22Rv1 (cell line): Measurements from ENCODE around the gene FOXA3.

Source experiments
- ZFX ChIP-seq: fragments of 450-650 bp; IDR thresholded peaks from 2 replicates; pipeline ENCODE4 v1.6.1; 2017; ENCODE audit warnings: antibody characterized with exemption, borderline replicate concordance
- TF ChIP-seq, protein P1 (sequence below): fragments of 450-650 bp; IDR thresholded peaks from 2 replicates; pipeline ENCODE4 v1.5.1; 2017; ENCODE audit warnings: mild to moderate bottlenecking

DNA sequence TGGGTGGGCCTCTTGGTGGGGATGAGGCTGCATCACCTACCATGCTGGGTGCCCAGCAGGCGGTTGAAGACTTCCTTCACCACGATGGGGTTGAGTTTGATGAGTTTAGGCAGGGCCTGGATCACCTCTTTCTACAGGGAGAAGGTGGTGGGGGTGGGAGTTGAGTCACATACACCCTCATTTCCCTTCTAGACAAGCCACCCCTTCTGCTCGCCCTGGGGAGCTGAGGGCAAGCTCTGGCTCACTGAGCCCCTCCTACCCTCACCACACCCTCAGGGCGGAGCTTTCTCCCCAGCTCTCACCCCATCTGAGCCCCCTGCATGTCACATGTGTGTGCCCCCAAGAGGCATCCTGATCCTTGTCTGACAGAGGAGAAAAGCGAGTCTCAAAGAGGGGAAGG, 41.4 kb upstream of the FOXA3 start:
- TF ChIP-seq, protein P1, sequence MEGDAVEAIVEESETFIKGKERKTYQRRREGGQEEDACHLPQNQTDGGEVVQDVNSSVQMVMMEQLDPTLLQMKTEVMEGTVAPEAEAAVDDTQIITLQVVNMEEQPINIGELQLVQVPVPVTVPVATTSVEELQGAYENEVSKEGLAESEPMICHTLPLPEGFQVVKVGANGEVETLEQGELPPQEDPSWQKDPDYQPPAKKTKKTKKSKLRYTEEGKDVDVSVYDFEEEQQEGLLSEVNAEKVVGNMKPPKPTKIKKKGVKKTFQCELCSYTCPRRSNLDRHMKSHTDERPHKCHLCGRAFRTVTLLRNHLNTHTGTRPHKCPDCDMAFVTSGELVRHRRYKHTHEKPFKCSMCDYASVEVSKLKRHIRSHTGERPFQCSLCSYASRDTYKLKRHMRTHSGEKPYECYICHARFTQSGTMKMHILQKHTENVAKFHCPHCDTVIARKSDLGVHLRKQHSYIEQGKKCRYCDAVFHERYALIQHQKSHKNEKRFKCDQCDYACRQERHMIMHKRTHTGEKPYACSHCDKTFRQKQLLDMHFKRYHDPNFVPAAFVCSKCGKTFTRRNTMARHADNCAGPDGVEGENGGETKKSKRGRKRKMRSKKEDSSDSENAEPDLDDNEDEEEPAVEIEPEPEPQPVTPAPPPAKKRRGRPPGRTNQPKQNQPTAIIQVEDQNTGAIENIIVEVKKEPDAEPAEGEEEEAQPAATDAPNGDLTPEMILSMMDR: no peak
- TF ChIP-seq ZFX: no peak
